ENCODE results near the gene PRCD.

Gene PRCD

DNA sequence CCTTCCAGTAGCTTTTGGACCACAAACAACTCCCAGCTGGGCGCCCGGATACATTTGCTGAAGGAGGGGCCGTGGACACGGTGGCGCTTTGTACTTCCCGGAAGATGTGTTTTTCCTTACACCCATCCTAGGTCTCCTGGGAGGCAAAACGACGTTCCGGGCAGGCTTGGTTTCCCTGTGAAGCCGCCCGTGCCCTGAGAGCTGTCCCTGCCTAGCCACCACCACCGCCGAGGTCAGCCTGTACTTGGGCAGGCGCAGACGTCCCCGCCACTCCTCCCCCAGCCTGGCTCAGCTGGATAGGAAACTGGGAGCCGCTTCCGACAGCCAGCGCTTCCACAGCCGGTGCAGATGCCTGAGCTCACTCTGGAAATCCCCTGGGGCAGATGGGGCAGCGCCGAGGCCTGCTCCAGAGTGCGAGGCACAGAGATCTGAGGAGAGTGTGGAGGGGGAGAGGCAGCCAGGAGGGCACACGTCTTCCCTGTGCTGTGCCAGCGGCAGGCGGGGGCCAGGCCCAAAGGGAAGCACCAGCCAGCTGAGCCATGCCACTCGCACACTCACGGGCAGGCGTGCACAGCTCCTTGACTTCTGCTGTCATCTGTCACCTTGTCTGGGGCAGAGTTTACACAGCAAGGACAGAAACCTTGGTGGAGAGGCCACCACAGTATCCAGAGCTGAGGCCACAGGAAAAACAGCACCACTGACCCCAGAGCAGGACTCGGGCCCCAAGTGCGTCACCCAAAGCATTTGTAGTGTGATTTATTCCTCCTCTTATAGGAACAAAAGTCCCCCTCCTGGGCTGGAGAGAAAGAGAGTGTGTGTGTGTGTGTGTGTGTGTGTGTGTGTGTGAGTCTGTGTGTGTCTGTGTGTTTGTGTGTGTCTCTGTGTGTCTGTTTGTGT lies 41.6 kb upstream of the PRCD start:
- Histone ChIP-seq H3K36me3 (ENCODE audit: insufficient read depth, low read length) (no peaks in the 10 kb centered on the region), H3K4me3 (ENCODE audit: low read depth in 1 of 2, low read length in 2 of 2) (no peak overlapping the region), H3K9ac (ENCODE audit: low read length) (peak overlapping the region; percentile 2), H3K4me1 (ENCODE audit: insufficient read depth, low read length) (peaks cover 35% of the 10 kb centered on the region), H3K27ac (ENCODE audit: low read depth, low read length) (peak overlapping the region; percentile 30), H3K9me3 (ENCODE audit: low read length) (no peaks in the 10 kb centered on the region), H3K27me3 (ENCODE audit: control insufficient read depth in 1 of 2, insufficient read depth in 2 of 2, low read length in 2 of 2) (no peaks in the 10 kb centered on the region)

DNA sequence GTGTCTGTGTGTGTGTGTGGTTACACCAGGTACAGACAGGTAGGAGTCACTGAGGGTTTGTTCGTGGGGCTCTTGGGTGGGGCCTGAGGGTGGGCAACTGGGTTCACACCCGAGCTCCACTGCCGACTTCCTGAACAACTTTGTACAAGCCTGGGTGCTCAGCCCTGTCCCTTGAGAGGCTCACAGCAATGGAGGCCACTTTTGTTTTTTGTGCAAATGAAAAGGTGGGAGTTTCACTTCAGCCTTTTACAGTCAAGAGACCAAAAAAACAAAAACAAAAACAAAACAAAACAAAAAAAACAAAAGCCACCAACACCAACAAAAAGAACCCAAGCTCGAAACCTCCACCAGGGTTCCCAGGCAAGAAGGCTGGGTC lies 41.0 kb upstream of the PRCD start:
- no peak overlapping the region for H3K9ac ChIP-seq (ENCODE audit: low read length)
- peaks cover 35% of the 10 kb centered on the region for H3K4me1 ChIP-seq (ENCODE audit: insufficient read depth, low read length)
- no peaks in the 10 kb centered on the region for H3K27me3 ChIP-seq (ENCODE audit: control insufficient read depth in 1 of 2, insufficient read depth in 2 of 2, low read length in 2 of 2)
- H3K27ac ChIP-seq (ENCODE audit: low read depth, low read length): no peak overlapping the region
- H3K4me3 ChIP-seq (ENCODE audit: low read depth in 1 of 2, low read length in 2 of 2): no peak overlapping the region
- H3K9me3 ChIP-seq (ENCODE audit: low read length): no peaks in the 10 kb centered on the region
- H3K36me3 ChIP-seq (ENCODE audit: insufficient read depth, low read length): no peaks in the 10 kb centered on the region

DNA sequence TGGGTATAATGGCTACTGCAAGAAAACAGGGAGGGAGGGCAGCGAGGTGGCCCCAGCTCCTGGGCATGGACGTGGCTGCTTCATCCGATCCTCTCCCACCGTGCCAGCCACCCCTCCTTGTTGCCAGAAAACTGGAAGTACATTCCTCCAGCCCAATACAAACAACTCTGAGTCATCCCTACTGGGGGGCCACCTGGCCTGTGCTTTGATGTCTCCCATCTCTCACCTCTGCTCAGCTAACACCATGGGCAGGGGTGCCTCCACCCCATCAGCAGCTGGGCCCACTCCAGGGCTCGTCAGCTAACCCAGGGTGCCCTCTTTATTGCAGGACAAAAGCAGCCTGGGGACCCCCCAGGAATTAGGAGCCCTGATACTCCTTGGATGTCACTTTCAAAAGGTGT lies 40.6 kb upstream of the PRCD start:
- Histone ChIP-seq H3K36me3 (ENCODE audit: insufficient read depth, low read length) (no peaks in the 10 kb centered on the region), H3K4me3 (ENCODE audit: low read depth in 1 of 2, low read length in 2 of 2) (no peak overlapping the region), H3K27ac (ENCODE audit: low read depth, low read length) (no peak overlapping the region), H3K4me1 (ENCODE audit: insufficient read depth, low read length) (peaks cover 35% of the 10 kb centered on the region), H3K27me3 (ENCODE audit: control insufficient read depth in 1 of 2, insufficient read depth in 2 of 2, low read length in 2 of 2) (no peaks in the 10 kb centered on the region), H3K9me3 (ENCODE audit: low read length) (no peaks in the 10 kb centered on the region), H3K9ac (ENCODE audit: low read length) (no peak overlapping the region)

DNA sequence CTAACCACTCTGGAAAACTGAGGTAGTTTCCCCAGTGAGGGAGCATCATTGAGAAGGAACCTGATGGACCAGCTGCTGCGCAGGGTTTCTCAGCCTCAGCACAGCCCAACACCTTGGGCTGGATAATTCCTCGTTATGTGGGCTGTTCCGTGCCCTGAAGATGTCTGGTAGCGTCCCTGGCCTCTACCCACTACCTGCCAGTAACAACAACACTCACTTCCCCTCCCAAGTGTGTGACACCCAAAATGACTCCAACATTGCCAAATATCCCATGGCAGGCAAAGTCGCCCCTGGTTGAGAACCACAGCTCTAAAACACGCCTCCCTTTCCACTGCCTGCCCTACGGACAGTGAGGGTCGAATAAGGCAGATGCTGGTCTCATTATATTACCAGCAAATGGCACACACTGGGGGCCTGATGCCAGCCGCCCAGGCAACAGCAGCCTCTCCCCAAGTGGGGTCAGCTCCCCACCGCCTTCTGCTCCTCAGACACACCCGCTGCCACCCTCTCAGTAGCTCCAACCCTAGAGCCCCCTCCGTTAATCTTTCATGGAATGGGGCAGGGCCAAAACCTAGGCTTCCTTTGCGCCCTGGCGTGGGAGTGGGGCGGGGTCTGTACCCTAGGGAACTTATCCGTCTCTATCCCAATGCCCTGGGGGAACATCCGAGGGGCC lies 39.6 kb upstream of the PRCD start:
- Histone ChIP-seq H3K9ac (ENCODE audit: low read length) (no peak overlapping the region), H3K4me1 (ENCODE audit: insufficient read depth, low read length) (peaks cover 35% of the 10 kb centered on the region), H3K9me3 (ENCODE audit: low read length) (no peaks in the 10 kb centered on the region), H3K36me3 (ENCODE audit: insufficient read depth, low read length) (no peaks in the 10 kb centered on the region), H3K27me3 (ENCODE audit: control insufficient read depth in 1 of 2, insufficient read depth in 2 of 2, low read length in 2 of 2) (no peaks in the 10 kb centered on the region), H3K4me3 (ENCODE audit: low read depth in 1 of 2, low read length in 2 of 2) (peak overlapping the region in 1 of 2 donors; percentile 49), H3K27ac (ENCODE audit: low read depth, low read length) (no peak overlapping the region)

DNA sequence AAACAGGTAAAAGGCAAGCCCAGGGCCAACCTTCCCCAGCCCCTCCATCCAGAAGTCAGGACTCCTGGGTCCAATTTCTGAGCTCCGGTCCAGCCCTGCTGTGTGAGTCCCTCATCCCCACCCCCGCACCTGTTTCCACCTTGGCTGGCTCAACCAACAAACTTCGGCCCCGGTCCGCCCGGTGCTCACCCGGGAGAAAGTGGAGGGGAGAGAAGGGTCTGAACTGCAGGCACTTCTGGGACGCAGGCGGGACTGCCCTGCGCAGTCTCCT lies 39.2 kb upstream of the PRCD start:
- Histone ChIP-seq H3K27ac (ENCODE audit: low read depth, low read length) (peak overlapping the region; percentile 24), H3K9me3 (ENCODE audit: low read length) (no peaks in the 10 kb centered on the region), H3K9ac (ENCODE audit: low read length) (no peak overlapping the region), H3K4me3 (ENCODE audit: low read depth in 1 of 2, low read length in 2 of 2) (peak overlapping the region; percentile 34 to 49), H3K36me3 (ENCODE audit: insufficient read depth, low read length) (no peaks in the 10 kb centered on the region), H3K4me1 (ENCODE audit: insufficient read depth, low read length) (peaks cover 35% of the 10 kb centered on the region), H3K27me3 (ENCODE audit: control insufficient read depth in 1 of 2, insufficient read depth in 2 of 2, low read length in 2 of 2) (no peaks in the 10 kb centered on the region)

DNA sequence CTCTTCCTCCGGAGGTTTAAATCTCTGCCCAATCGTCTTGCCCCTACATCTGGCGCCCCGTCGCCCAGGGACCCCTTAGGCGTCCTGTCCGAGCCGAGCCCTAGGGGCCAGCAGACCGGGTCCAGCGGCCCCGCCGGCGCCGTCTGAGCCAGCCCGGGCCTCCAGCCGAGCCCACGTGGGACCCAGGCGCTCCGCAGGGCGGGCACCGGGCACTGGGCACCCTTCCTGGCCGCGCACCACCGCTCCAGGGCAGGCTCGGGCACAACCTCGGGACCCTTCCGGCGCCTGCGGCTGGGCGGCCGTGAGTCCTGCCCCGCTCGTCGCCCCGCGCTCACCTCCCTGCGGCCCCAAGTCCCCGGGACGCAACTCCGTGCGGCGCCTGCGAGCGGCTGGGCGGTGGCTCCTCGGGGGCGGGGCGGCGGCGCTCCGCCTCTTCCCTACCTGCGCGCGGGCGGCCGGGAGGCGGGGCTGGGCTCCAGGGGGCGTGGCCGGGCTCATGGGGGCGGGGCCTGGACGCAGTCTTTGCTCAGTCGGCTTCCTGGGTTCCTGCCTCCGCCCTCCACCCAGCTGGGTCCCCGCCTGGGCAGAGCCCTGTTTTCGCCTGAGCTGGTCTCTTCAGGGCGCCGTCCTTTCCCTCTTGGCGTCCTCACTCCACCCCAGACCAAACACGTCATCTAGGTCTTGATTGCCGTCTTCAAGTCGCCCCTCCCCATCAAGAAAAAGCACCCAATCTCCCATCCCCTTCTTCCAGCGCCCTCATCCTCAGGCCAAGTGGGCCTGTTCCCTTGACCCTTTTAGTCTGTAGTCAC lies 38.6 kb upstream of the PRCD start, which contains the start of gene RHBDF2:
Gene RHBDF2 (minus strand): TSS at position 406 of the 809 bp plus-strand sequence. CDS start 19,899 bp downstream, outside the sequence.
- no peak within 1 kb of the TSS for H3K9ac ChIP-seq (ENCODE audit: low read length)
- peaks cover 34% of the 10 kb centered on the region for H3K4me1 ChIP-seq (ENCODE audit: insufficient read depth, low read length)
- H3K4me3 ChIP-seq (ENCODE audit: low read depth in 1 of 2, low read length in 2 of 2): peak within 1 kb of the TSS; percentile 34 to 49
- H3K9me3 ChIP-seq (ENCODE audit: low read length): no peaks in the 10 kb centered on the region
- no peaks in the 10 kb centered on the region for H3K36me3 ChIP-seq (ENCODE audit: insufficient read depth, low read length)
- peak within 1 kb of the TSS; percentile 24 for H3K27ac ChIP-seq (ENCODE audit: low read depth, low read length)
- no peaks in the 10 kb centered on the region for H3K27me3 ChIP-seq (ENCODE audit: control insufficient read depth in 1 of 2, insufficient read depth in 2 of 2, low read length in 2 of 2)

DNA sequence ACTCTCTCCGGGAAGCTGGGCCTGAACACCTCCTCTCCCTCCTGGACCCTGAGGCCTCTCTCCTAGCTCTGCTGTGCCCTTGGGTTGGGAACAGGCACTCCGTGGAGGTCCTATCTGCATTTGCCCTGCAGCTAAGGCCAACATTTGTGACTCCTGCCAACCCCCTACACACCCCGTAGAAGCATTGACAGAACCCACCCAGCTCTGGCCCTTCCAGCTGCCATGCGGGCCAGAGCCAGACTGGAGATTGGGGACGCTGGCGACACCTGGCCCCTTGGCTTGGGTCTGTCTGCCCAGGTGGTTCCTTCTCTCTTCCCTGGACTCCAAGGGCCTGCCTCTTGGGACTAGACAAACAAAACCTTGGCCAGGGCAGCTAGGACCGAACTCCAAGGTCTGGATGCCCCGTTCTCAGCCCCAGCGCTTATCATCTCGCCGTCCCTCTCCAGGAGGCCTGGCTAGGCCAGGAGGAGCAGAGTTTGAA lies 38.0 kb upstream of the PRCD start:
- Histone ChIP-seq H3K9me3 (ENCODE audit: low read length) (no peaks in the 10 kb centered on the region), H3K27ac (ENCODE audit: low read depth, low read length) (no peak overlapping the region), H3K9ac (ENCODE audit: low read length) (no peak overlapping the region), H3K4me1 (ENCODE audit: insufficient read depth, low read length) (peaks cover 32% of the 10 kb centered on the region), H3K27me3 (ENCODE audit: control insufficient read depth in 1 of 2, insufficient read depth in 2 of 2, low read length in 2 of 2) (peaks cover 0 to 1% of the 10 kb centered on the region in 2 donors), H3K36me3 (ENCODE audit: insufficient read depth, low read length) (no peaks in the 10 kb centered on the region), H3K4me3 (ENCODE audit: low read depth in 1 of 2, low read length in 2 of 2) (peak overlapping the region; percentile 34 to 49)

DNA sequence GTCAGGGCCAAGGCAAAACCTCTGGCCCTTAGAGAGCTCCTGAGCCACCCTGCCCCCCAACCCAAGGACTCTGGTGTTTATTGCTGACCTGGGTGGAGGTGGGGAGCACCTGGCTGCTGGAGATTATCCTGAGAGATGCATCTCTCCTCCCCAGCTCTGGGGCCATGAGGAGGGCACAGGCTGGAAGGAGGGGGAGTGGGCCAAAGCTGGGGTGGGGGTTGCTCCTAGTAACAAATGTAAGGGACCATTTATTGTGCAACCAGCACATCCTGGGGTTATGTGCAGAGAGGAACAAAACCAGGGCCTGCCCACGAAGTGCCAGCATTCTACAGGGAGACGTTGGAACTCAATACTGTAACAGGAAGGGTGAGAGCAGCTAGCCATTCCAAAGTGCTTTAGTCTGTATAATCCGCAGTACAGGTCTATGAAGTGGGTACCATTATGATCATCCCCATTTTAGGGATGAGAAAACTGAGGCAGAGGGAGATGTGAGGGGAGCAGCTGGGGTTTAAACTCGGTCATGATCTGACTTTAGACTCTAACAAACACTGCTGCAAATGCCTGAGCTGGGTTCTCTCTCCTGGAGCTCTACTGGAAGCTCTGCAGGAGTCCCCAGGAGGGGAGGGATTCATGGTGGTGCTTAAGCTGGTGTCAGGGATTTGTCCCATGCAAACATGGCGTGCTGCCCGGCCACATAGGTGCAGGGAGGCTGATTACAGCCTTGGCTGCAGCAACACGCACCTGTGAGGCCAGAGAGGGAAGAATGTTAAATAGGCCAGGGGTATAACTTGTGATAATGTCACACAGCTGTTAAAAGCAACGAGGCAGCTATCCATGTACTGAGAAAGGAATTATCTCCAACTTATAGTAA lies 37.3 kb upstream of the PRCD start:
- no peak overlapping the region for H3K9ac ChIP-seq (ENCODE audit: low read length)
- H3K27ac ChIP-seq (ENCODE audit: low read depth, low read length): no peak overlapping the region
- peaks cover 0 to 5% of the 10 kb centered on the region in 2 donors for H3K27me3 ChIP-seq (ENCODE audit: control insufficient read depth in 1 of 2, insufficient read depth in 2 of 2, low read length in 2 of 2)
- no peaks in the 10 kb centered on the region for H3K9me3 ChIP-seq (ENCODE audit: low read length)
- peaks cover 29% of the 10 kb centered on the region for H3K4me1 ChIP-seq (ENCODE audit: insufficient read depth, low read length)
- no peak overlapping the region for H3K4me3 ChIP-seq (ENCODE audit: low read depth in 1 of 2, low read length in 2 of 2)
- H3K36me3 ChIP-seq (ENCODE audit: insufficient read depth, low read length): no peaks in the 10 kb centered on the region

DNA sequence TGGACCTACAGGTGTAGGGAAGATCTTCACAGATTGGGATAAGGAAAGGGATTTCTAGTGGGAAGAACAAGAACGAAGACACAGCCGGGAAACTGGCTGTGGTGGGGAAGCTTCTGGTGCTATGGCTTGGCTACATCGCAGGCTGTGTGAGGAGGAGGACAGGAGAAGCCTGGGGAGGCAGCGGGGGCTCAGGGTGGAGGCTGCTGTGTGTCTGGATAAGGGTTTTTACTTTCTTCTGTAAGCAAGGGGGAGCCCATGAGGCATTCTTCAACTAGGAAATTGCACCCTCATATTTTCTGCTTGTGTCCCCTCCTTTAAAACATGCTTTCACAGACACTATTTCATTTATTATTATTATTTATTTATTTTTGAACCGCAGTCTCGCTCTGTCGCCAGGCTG lies 35.7 kb upstream of the PRCD start:
- Histone ChIP-seq H3K9me3 (ENCODE audit: low read length) (no peaks in the 10 kb centered on the region), H3K4me1 (ENCODE audit: insufficient read depth, low read length) (peaks cover 14% of the 10 kb centered on the region), H3K27ac (ENCODE audit: low read depth, low read length) (no peak overlapping the region), H3K27me3 (ENCODE audit: control insufficient read depth in 1 of 2, insufficient read depth in 2 of 2, low read length in 2 of 2) (peaks cover 0 to 5% of the 10 kb centered on the region in 2 donors), H3K4me3 (ENCODE audit: low read depth in 1 of 2, low read length in 2 of 2) (no peak overlapping the region), H3K9ac (ENCODE audit: low read length) (no peak overlapping the region), H3K36me3 (ENCODE audit: insufficient read depth, low read length) (no peaks in the 10 kb centered on the region)

DNA sequence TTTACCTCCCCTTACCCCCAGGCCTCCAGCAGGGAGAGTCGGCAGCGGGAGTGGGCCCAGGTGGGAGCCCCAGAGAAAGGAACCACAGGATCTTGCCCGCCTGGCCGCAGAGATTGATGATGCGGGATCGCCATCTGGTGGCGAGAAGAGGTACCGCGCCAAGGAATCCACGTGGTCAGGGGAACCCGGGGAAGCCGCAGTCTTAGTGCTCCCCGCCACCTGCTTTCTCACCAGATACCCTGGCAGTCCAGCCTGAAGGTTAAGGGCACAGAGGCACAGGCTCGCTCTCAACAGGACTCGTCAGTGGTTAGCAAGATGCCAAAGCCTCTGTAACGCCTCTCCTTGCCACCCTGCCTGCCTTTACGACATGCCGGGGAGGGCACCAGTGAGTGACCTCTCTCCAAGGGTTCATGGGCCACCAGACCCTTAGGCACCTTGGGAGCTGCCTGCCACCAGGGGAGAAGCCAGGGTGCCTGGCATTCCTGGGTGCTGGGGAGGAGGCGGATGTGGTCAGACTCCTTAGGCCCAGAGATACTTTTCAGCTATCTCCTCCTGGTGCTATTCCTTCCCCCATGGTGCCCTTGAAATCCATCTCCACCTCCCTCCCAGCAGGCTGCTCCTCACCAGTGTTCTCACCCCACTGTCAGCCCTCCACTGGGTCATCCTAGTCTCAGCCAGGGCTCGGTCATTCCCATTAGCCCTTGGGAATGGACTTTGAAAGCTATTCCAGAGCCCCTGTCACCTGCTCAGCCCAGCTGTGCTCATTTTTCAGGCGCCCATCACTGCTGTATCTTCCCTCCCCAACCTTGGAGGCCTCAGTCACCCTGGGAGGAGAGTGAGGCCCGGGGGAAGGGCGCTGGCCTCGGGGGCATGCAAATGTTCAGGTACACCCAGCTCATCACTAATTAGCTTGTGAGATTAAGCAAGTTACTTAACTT lies 33.2 kb upstream of the PRCD start:
- Histone ChIP-seq H3K27me3 (ENCODE audit: control insufficient read depth in 1 of 2, insufficient read depth in 2 of 2, low read length in 2 of 2) (peaks cover 0 to 5% of the 10 kb centered on the region in 2 donors), H3K27ac (ENCODE audit: low read depth, low read length) (no peak overlapping the region), H3K4me3 (ENCODE audit: low read depth in 1 of 2, low read length in 2 of 2) (no peak overlapping the region), H3K4me1 (ENCODE audit: insufficient read depth, low read length) (peaks cover 8% of the 10 kb centered on the region), H3K9ac (ENCODE audit: low read length) (no peak overlapping the region), H3K9me3 (ENCODE audit: low read length) (no peaks in the 10 kb centered on the region), H3K36me3 (ENCODE audit: insufficient read depth, low read length) (no peaks in the 10 kb centered on the region)

All from muscle layer of colon (tissue), 2 donors.